T-helper 2 cell treated with Interferon-gamma antibody and Interleukin-4, amounts not matched to agents 100 ng/mL and 5 ng/mL, for 36 hours (primary cell): ENCODE data around the gene B4GALT1. TPM values are rescaled to one million over a fixed set of nuclear protein-coding genes. Genes with fewer than 3 reads are reported as not detected.

Experiments
- intact Hi-C: fragments of 100-400 bp; cut with micrococcal nuclease; formaldehyde crosslinking; loops from one replicate; pipeline ENCODE4 v1.15.1; 2023
- total RNA-seq: library from RNA; stranded (reverse); gene quantifications from 2 replicates; pipeline ENCODE4 v1.2.3, GENCODE V29; 2022

Gene B4GALT1
- 41.8 and 42.9 TPM in 2 replicates for total RNA-seq

DNA sequence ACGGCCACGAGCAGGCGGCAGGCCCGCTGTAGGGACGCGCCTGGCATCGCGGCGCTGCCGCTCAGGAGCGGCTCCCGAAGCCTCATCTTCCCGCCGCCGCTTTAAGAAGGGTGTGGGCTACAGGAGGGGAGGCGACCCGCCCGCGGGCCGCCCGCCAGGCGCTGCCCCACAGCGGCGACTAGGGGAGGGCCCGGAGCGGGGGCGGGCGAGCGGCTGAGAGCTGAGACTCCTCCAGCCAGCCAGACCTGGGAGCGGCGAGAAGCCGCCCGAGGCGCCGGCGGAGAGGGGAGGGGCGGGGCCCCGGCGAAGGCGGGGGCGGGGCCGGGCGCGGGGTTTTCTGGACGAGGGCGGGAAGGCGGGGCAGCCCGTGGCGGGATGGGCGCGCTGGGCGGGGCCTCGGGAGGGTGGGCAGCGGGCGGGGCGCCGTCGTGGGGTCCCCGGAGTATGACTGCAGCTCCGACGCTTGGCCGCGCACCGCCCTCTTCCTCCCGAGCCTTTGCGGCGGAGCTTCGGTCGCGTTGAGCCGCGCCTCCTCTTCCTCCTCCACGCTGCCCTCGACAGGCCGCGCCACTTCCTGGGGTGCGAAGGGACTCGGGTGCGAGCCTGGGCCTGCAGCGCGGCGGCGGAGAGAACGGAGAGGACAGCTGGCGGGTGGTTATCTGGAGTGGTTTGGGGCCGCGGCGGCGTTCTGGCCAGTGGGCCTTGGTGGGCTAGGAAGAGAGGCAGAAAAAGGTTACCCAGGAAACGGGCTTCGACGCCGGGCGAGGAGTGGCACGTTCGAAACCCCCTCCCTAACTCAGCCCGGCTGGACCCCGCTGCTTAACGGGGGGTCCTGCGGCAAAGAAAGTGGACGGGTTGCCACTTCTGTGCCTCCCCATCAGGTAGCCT is at the start of gene B4GALT1:
Gene B4GALT1 (minus strand): TSS at position 253 of the 888 bp plus-strand sequence. CDS start 167 bp downstream, at position 86.
- intact Hi-C loops, result loop anchor here (1.0 to 10.0 kb wide), 10 partner anchors 57 to 877 kb away; partner anchors contain the start of genes APTX, BAG1, DNAJA1 and NDUFB6

GRCh38 chr9:33211695-33212393 is 44.7 kb upstream of the B4GALT1 start:
- intact Hi-C loops, result no loop called here

GRCh38 chr9:33210006-33210715 is 43.0 kb upstream of the B4GALT1 start:
- intact Hi-C loops, result no loop called here

DNA sequence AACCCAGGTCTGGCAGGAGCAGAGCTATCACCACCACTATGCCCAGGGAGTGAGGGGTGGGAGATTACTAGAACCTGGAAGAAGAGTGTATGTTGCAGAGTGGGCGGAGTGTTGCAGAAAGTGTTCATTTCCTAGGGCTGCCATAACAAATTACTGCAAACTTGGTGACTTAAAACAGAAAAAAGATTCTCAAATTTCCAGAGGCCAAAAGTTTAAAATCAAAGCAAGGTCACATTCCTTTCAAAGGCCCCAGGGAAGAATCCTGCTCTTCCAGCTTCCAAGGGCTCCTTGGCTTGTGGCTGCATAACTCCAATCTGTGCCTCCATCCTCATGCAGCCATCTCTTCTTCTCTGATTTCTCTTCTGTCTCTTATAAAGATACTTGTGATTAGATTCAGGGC is 42.3 kb upstream of the B4GALT1 start:
- intact Hi-C loops, result no loop called here

DNA sequence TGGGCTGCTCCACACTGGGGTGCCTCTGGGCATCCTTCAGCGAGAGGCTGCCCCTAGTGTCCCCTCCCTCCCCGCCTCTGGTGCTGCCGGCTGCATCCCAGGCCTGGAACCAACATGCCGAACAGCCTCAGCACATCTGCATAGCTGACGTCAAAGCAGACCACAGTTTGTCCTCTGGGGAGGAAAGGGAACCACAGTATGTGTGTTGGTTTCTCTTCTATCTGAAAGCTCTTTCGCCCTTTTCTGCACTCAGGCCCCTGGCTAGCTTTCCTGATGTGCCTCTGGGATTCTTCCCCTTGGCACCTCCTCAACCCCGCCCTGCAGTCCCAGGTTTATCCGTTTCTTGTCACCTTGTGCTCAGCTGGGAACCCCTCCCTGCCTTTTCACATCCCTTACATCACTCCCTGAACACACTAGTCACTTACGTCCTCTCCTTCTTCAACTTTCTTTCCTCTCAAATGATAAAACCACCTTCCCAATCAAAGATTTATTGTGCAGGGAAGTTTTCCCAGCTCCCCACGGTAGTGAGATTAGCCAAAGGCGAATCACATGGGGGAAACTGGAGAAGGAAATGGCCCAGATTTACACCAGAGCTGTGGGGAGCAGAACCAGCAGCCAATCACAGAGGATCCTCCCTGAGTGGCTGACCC is 35.5 kb upstream of the B4GALT1 start:
- intact Hi-C loops, result no loop called here

DNA sequence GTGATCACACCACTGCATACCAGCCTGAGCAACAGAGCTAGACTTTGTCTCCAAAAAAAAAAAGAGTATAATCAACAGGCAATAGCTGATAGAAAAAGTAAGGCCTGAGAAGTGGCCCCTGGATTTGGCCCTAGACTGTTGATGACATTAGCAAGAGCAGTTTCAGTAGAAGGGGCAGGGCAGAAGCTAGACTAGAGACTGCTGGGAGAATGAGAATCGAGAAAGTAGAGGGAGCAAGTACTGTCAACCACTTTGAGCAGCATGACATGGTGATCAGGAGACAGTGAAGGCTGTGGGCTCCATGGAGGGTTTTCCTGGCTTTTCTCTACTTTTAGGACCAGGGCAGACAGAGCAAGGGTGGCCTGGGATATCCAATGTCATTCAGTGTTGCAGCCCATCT is 34.9 kb upstream of the B4GALT1 start:
- intact Hi-C loops, result no loop called here

DNA sequence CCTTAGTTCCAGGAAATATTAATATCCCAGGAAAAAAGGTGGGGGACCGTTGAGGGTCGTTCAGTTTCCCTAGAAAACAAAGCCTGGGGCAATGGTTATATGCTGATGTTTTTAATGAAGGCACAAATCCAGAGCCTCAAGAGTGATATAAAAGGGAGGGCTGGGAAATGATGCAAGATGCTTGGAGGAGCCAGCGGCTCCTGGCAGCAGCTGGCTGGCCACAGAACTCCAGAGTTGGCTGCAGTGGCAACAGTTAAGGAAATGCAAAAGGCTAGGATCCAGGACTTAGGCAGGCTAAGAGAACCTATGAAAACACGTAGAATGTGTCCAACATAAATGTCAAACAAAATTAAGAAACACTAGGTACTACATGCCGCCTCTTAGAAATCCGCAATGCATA is 31.0 kb upstream of the B4GALT1 start:
- intact Hi-C loops, result no loop called here

GRCh38 chr9:33197279-33198152 is 30.4 kb upstream of the B4GALT1 start:
- intact Hi-C loops, result no loop called here

GRCh38 chr9:33196736-33197135 is 29.6 kb upstream of the B4GALT1 start:
- intact Hi-C loops, result no loop called here

GRCh38 chr9:33193818-33194217 is 26.7 kb upstream of the B4GALT1 start:
- intact Hi-C loops, result no loop called here

DNA sequence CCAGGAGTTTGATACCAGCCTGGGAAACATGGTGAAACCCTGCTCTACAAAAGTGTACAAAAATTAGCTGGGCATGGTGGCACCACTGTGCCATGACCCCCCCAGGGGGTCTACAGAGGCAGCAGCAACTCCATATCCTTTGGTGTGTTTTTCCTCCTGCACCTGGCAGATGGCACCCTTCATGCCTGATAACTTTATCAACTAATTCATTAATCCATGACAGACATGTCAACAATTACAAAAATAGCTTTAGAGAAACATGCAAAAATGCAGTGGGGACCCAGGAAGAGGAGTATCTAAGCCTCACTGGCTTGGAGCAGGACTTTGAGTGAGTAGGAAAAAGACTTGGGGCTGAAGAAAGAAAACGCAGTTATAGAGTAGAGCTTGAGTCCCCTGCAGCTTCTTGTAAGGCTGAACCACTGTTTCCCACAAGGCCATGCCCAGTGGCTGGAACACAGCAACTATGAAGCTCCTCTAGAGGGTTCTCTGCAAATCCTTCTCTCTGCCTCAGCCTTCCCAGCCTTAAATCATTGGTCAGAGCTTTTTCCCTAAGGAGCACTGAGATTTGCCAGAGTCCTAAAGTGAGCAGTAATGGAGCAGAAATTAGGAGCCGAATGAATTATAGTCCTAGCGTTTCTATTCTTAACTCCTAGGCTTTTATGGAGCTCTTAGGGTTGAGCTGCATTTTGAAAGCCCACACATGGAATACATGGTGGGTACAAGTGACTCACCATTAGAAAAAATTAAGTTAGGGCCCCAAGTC is 25.5 kb upstream of the B4GALT1 start:
- intact Hi-C loops, result no loop called here

- intact Hi-C loops, result no loop called here
These were observed 23.0 kb upstream of the B4GALT1 start for GRCh38 chr9:33190021-33190705.

GRCh38 chr9:33189331-33189791 is 22.2 kb upstream of the B4GALT1 start:
- intact Hi-C loops, result no loop called here

DNA sequence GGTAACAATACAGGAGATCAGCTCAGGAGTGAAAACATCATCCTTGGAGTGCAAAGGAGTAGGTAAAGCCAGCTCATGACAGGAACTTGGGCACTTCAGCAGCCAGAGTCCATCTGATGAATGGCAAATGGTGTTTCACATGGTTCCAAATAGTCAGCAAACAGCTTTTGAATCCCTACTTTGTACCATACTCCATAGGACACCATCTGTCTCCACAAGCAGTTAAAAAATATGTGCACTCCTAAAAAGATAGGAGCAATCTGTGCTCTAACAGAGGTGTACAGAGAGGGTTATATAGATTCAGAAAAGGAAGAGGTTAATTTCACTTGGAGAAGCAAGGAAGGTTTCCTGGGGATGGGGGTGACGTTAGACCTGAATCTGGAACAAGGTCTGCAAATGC is 21.6 kb upstream of the B4GALT1 start:
- intact Hi-C loops, result no loop called here

DNA sequence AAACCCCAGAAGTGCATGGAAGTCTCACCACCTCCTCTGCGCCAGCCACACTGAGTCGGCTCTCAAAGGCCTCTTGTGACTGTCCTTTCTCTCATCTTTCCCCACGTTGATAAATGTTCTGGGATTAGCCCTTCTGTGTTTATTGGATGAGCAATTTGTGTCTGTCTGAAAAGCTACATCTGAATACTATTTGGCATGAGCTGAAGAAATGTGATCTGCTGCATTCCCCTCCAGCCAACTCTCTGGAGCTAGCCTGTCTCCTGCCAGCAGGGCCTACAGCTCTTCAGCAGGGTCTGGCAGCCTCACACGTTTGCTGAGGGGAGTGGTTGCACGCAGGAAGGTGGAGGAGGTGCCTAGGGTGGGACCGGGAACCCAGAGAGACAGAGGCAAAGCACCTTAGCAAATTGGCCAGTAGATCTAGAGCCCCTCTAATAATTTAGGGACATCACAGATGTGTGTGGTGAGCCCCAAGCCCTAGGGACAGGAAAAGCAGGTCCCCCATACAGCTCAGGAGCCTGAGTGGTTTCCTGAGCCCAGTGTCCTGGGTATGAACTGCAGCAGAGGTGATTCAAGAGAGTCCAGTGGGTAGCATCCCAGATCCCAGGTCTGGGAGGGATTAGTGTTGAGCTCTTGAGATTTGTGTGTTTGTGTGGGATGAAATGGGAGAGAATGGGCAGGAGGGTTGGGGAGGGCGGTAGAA is 20.5 kb upstream of the B4GALT1 start:
- intact Hi-C loops, result no loop called here

- intact Hi-C loops, result no loop called here
These were observed 19.5 kb upstream of the B4GALT1 start for GRCh38 chr9:33186457-33187168.

- intact Hi-C loops, result no loop called here
These were observed 18.7 kb upstream of the B4GALT1 start for GRCh38 chr9:33185858-33186257.

DNA sequence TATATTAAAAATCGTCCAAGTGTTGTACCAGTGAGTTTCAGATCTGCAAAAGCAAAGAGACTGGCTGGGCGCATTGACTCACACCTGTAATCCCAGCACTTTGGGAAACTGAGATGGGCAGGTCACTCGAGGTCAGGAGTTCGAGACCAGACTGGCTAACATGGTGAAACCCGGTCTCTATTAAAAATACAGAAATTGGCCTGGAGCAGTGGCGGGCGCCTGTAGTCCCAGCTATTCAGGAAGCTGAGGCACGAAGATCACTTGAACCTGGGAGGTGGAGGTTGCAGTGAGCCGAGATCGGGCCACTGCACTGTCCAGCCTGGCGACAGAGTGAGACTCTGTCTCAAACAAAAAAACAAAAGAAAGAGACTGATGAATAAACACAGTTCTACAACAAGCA is 18.3 kb upstream of the B4GALT1 start:
- intact Hi-C loops, result no loop called here
